ENCODE data around the gene PRKG1. TPM values are rescaled to one million over a fixed set of nuclear protein-coding genes. Genes with fewer than 3 reads are reported as not detected.
"Not testable (repeated sequence)": the region's sequence is repeated elsewhere in the genome, so short reads cannot be mapped to it uniquely, and the experiment has no call there.

Gene PRKG1
- polyA plus RNA-seq, 3 donors, result not detected

DNA sequence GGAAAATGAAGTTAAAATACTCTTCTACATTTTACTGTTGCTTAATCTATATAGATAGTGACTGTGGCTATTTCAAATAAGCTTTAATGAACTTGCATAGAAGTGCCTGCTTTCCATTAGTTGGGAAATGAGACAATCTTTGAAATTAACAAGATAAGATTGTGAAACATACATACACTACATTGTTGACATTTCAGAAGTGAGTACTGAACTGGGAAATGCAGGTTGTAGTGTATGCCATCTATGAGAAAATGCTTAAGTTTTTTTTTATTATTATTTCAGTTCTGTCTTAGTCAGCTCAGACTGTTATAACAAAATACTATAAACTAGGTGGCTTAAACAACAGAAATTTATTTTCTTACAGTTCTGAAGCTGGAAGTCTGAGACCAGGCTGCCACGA lies 674.7 kb downstream of the PRKG1 start:
- Histone ChIP-seq H3K27ac (ENCODE audit: low read depth in 1 of 2, low read length in 2 of 2) (no peak overlapping the region), H4K20me1 (ENCODE audit: insufficient read depth, low read length) (no peaks in the 10 kb centered on the region), H3K9ac (ENCODE audit: insufficient read depth, low read length, poor library complexity, severe bottlenecking) (no peak overlapping the region), H3K27me3 (ENCODE audit: control insufficient read depth in 2 of 2, insufficient read depth in 2 of 2, low read length in 2 of 2) (no peaks in the 10 kb centered on the region), H3K79me2 (ENCODE audit: insufficient read depth, low read length) (no peaks in the 10 kb centered on the region), H3K9me3 (replicated peaks in 1 of 2; ENCODE audit: control insufficient read depth in 1 of 2, insufficient read depth in 1 of 2, low read length in 2 of 2) (no peaks in the 10 kb centered on the region), H2AFZ (ENCODE audit: insufficient read depth, low read depth, low read length, poor library complexity, severe bottlenecking) (no peak overlapping the region), H3K36me3 (replicated peaks in 1 of 2; ENCODE audit: control insufficient read depth in 1 of 2, insufficient read depth in 2 of 2, low read length in 2 of 2) (no peaks in the 10 kb centered on the region), H3K4me3 (replicated peaks in 1 of 3; ENCODE audit: low read depth in 2 of 3, low read length in 3 of 3) (no peak overlapping the region), H3K4me1 (ENCODE audit: control insufficient read depth in 1 of 2, insufficient read depth in 2 of 2, low read length in 2 of 2) (no peaks in the 10 kb centered on the region), H3K4me2 (replicated peaks; ENCODE audit: extremely low read depth, low read length, poor library complexity, severe bottlenecking) (no peak overlapping the region)
- Mint-ChIP-seq H3K9me3 (peaks cover 0 to 4% (median 0%) of the 10 kb centered on the region in 7 donors), H3K36me3 (no peaks in the 10 kb centered on the region), H3K4me3 (no peak overlapping the region), H3K27ac (no peak overlapping the region), H3K4me1 (no peaks in the 10 kb centered on the region), H3K27me3 (ENCODE audit: low read depth in 3 of 3) (peaks cover 0 to 2% (median 0%) of the 10 kb centered on the region in 3 donors)
- no CpG with 5 or more reads among the region's 1 CpG for WGBS (ENCODE audit: insufficient coverage)
- TF ChIP-seq, protein P1, sequence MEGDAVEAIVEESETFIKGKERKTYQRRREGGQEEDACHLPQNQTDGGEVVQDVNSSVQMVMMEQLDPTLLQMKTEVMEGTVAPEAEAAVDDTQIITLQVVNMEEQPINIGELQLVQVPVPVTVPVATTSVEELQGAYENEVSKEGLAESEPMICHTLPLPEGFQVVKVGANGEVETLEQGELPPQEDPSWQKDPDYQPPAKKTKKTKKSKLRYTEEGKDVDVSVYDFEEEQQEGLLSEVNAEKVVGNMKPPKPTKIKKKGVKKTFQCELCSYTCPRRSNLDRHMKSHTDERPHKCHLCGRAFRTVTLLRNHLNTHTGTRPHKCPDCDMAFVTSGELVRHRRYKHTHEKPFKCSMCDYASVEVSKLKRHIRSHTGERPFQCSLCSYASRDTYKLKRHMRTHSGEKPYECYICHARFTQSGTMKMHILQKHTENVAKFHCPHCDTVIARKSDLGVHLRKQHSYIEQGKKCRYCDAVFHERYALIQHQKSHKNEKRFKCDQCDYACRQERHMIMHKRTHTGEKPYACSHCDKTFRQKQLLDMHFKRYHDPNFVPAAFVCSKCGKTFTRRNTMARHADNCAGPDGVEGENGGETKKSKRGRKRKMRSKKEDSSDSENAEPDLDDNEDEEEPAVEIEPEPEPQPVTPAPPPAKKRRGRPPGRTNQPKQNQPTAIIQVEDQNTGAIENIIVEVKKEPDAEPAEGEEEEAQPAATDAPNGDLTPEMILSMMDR (IDR thresholded peaks at IDR 0.05), result no peak
- intact Hi-C loops (cut with micrococcal nuclease), result no loop called here
- DNase-seq, result no peak

DNA sequence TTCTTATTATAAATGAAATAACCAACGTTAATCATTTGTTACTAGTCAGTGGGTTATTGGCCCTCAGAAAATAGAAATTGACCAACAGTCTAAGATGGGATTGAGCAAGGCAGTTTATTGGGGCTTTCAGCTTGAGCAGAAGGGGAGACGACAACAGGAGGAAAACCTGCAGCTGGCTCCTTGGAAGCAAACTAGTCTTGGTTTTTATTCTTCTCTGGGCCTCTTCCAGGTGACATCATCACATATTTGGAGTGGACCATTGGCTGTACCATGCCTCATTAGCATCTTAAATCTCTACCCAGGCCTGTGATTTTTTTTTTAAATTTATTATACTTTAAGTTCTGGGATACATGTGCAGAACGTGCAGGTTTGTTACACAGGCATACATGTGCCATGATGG lies 684.1 kb downstream of the PRKG1 start:
- Histone ChIP-seq H3K9me3 (replicated peaks in 1 of 2; ENCODE audit: control insufficient read depth in 1 of 2, insufficient read depth in 1 of 2, low read length in 2 of 2) (no peaks in the 10 kb centered on the region), H2AFZ (ENCODE audit: insufficient read depth, low read depth, low read length, poor library complexity, severe bottlenecking) (no peak overlapping the region), H3K4me1 (ENCODE audit: control insufficient read depth in 1 of 2, insufficient read depth in 2 of 2, low read length in 2 of 2) (no peaks in the 10 kb centered on the region), H3K27ac (ENCODE audit: low read depth in 1 of 2, low read length in 2 of 2) (no peak overlapping the region), H4K20me1 (ENCODE audit: insufficient read depth, low read length) (no peaks in the 10 kb centered on the region), H3K36me3 (replicated peaks in 1 of 2; ENCODE audit: control insufficient read depth in 1 of 2, insufficient read depth in 2 of 2, low read length in 2 of 2) (no peaks in the 10 kb centered on the region), H3K79me2 (ENCODE audit: insufficient read depth, low read length) (no peaks in the 10 kb centered on the region), H3K4me3 (replicated peaks in 1 of 3; ENCODE audit: low read depth in 2 of 3, low read length in 3 of 3) (no peak overlapping the region), H3K4me2 (replicated peaks; ENCODE audit: extremely low read depth, low read length, poor library complexity, severe bottlenecking) (no peak overlapping the region), H3K27me3 (ENCODE audit: control insufficient read depth in 2 of 2, insufficient read depth in 2 of 2, low read length in 2 of 2) (no peaks in the 10 kb centered on the region), H3K9ac (ENCODE audit: insufficient read depth, low read length, poor library complexity, severe bottlenecking) (no peak overlapping the region)
- WGBS (ENCODE audit: insufficient coverage), result 100% methylated on average over 1 of the region's 3 CpGs
- intact Hi-C loops (cut with micrococcal nuclease), result no loop called here
- Mint-ChIP-seq H3K9me3 (peaks cover 0 to 9% (median 0%) of the 10 kb centered on the region in 7 donors), H3K27ac (no peak overlapping the region), H3K4me3 (no peak overlapping the region), H3K27me3 (ENCODE audit: low read depth in 3 of 3) (peaks cover 0 to 3% (median 0%) of the 10 kb centered on the region in 3 donors), H3K36me3 (no peaks in the 10 kb centered on the region), H3K4me1 (no peaks in the 10 kb centered on the region)
- no peak for DNase-seq
- TF ChIP-seq, protein P1 (IDR thresholded peaks at IDR 0.05), result no peak

DNA sequence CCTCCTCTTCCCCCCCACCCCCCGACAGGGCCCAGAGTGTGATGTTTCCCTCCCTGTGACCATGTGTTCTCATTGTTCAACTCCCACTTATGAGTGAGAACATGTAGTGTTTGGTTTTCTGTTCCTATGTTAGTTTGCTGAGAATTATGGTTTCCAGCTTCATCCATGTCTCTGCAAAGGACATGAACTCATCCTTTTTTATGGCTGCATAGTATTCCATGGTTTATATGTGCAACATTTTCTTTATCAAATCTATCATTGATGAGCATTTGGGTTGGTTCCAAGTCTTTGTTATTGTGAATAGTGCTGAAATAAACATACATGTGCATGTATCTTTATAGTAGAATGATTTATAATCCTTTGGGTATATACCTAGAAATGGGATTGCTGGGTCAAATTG lies 684.6 kb downstream of the PRKG1 start:
- H3K4me1 ChIP-seq (ENCODE audit: control insufficient read depth in 1 of 2, insufficient read depth in 2 of 2, low read length in 2 of 2); H3K4me1 Mint-ChIP-seq; H2AFZ ChIP-seq (ENCODE audit: insufficient read depth, low read depth, low read length, poor library complexity, severe bottlenecking); H3K36me3 ChIP-seq (replicated peaks in 1 of 2; ENCODE audit: control insufficient read depth in 1 of 2, insufficient read depth in 2 of 2, low read length in 2 of 2); H3K27me3 Mint-ChIP-seq (ENCODE audit: low read depth in 3 of 3); H3K4me3 Mint-ChIP-seq; intact Hi-C loops (cut with micrococcal nuclease); H3K9me3 Mint-ChIP-seq; H3K4me3 ChIP-seq (replicated peaks in 1 of 3; ENCODE audit: low read depth in 2 of 3, low read length in 3 of 3); H3K9ac ChIP-seq (ENCODE audit: insufficient read depth, low read length, poor library complexity, severe bottlenecking); H3K4me2 ChIP-seq (replicated peaks; ENCODE audit: extremely low read depth, low read length, poor library complexity, severe bottlenecking); H3K27me3 ChIP-seq (ENCODE audit: control insufficient read depth in 2 of 2, insufficient read depth in 2 of 2, low read length in 2 of 2); H4K20me1 ChIP-seq (ENCODE audit: insufficient read depth, low read length); H3K27ac ChIP-seq (ENCODE audit: low read depth in 1 of 2, low read length in 2 of 2); H3K27ac Mint-ChIP-seq; H3K36me3 Mint-ChIP-seq; H3K9me3 ChIP-seq (replicated peaks in 1 of 2; ENCODE audit: control insufficient read depth in 1 of 2, insufficient read depth in 1 of 2, low read length in 2 of 2); H3K79me2 ChIP-seq (ENCODE audit: insufficient read depth, low read length); DNase-seq: not testable (repeated sequence)
- WGBS (ENCODE audit: insufficient coverage), result no CpG with 5 or more reads among the region's 1 CpG
